ENCODE measurements around the gene TEAD4.
"Not testable (repeated sequence)": the region's sequence is repeated elsewhere in the genome, so short reads cannot be mapped to it uniquely, and the experiment has no call there.

TEAD4 gene

GRCh38 chr12:3054374-3054773 lies 95.2 kb downstream of the TEAD4 start:
- DNase-seq, result no peak

- DNase-seq, result no peak
These were observed 96.0 kb downstream of the TEAD4 start for GRCh38 chr12:3055026-3055703.

- DNase-seq, result no peak
These were observed 96.7 kb downstream of the TEAD4 start for GRCh38 chr12:3055704-3056467.

- DNase-seq, result no peak
These were observed 101.9 kb downstream of the TEAD4 start for GRCh38 chr12:3061059-3061458.

- no peak for DNase-seq
These were observed 102.5 kb downstream of the TEAD4 start for GRCh38 chr12:3061501-3062215.

- no peak for DNase-seq
These were observed 106.1 kb downstream of the TEAD4 start for GRCh38 chr12:3065300-3065699.

- DNase-seq, result not testable (repeated sequence)
These were observed 106.6 kb downstream of the TEAD4 start for GRCh38 chr12:3065846-3066245.

GRCh38 chr12:3069714-3070113 lies 110.5 kb downstream of the TEAD4 start:
- DNase-seq, result no peak

GRCh38 chr12:3071107-3071506 lies 111.9 kb downstream of the TEAD4 start:
- DNase-seq, result no peak

GRCh38 chr12:3071710-3072109 lies 112.5 kb downstream of the TEAD4 start:
- DNase-seq, result no peak

- peak; percentile 96 for DNase-seq
These were observed 114.4 kb downstream of the TEAD4 start for GRCh38 chr12:3073438-3074250.

- no peak for DNase-seq
These were observed 116.1 kb downstream of the TEAD4 start for GRCh38 chr12:3075315-3075714.

- DNase-seq, result peak; percentile 82
These were observed 117.8 kb downstream of the TEAD4 start, which contains the start of gene TSPAN9 for GRCh38 chr12:3076730-3077571. TSS of gene TSPAN9 (plus strand) at chr12:3077379. CDS start at chr12:3201194, 123,815 bp downstream.

- peak; percentile 58 for DNase-seq
These were observed 118.4 kb downstream of the TEAD4 start for GRCh38 chr12:3077572-3078081.

GRCh38 chr12:3078086-3078820 lies 119.1 kb downstream of the TEAD4 start:
- DNase-seq, result no peak

GRCh38 chr12:3081091-3081490 lies 121.9 kb downstream of the TEAD4 start:
- DNase-seq, result no peak

- no peak for DNase-seq
These were observed 122.7 kb downstream of the TEAD4 start for GRCh38 chr12:3081886-3082285.

GRCh38 chr12:3083241-3083920 lies 124.2 kb downstream of the TEAD4 start:
- DNase-seq, result no peak

- no peak for DNase-seq
These were observed 124.7 kb downstream of the TEAD4 start for GRCh38 chr12:3083921-3084347.

GRCh38 chr12:3084742-3085141 lies 125.5 kb downstream of the TEAD4 start:
- DNase-seq, result no peak
